ENCODE data around the gene GRIP1.
"Not testable (repeated sequence)": the region's sequence is repeated elsewhere in the genome, so short reads cannot be mapped to it uniquely, and the experiment has no call there.

DNA sequence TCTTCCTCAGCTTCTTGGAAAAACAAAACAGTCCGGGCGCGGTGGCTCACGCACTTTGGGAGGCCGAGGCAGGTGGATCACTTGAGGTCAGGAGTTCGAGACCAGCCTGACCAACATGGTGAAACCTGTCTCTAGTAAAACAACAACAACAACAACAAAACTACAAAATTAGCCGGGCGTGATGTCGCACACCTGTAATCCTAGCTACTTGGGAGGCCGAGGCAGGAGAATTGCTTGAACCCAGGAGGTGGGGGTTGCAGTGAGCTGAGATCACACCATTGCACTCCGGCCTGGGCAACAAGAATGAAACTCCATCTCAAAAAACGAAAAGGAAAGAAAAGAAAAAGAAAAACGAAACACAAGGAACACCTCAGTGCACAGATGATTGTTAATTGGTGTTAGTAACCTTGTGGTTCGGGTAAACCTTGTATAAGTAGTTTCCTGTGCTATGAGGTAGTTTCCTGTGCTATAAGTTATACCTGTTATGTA, 375.5 kb downstream of the GRIP1 start:
- TF ChIP-seq CTCF, POLR2A (IDR thresholded peaks at IDR 0.05): not testable (repeated sequence)

Data from ovary (tissue), 3 donors.